B cell (primary cell): ENCODE data around the gene GMCL2. TPM values are rescaled to one million over a fixed set of nuclear protein-coding genes. Genes with fewer than 3 reads are reported as not detected.
A peak's percentile ranks its signal among the peaks of the same experiment; 100 is the strongest.

Source experiments
- ATAC-seq: fragments of 200-7000 bp; cut with Tn5 transposase; one replicate; pipeline ENCODE4 v1.10.0; 2021; ENCODE audit warnings: low read depth, mild to moderate bottlenecking, moderate number of reproducible peaks, moderate library complexity
- CTCF ChIA-PET: fragments of 350-600 bp; sonication (Branson Sonifier 250); formaldehyde crosslinking; loops from one replicate; lab custom pipeline; 2021; ENCODE audit warnings: antibody characterized with exemption, inconsistent platforms; lab: Charles Lee
- POLR2A ChIA-PET: fragments of 350-600 bp; sonication (Branson Sonifier 250); formaldehyde crosslinking; loops from one replicate; lab custom pipeline; 2021; ENCODE audit warnings: antibody characterized with exemption; lab: Charles Lee
- DNase-seq: peaks from one replicate; pipeline ENCODE4 v3.0.0; 2013
- H2AFZ ChIP-seq: 2 replicates; pipeline ENCODE4 v1.6.1; 2012; ENCODE audit warnings: mild to moderate bottlenecking, low read depth, low read length; ENCODE audit not compliant: insufficient read depth, poor library complexity, severe bottlenecking
- H3K27ac ChIP-seq, 2 donors: 1 replicate in 1 of 2; 2 replicates in 1 of 2; pipeline ENCODE4 v1.5.1; 2012 to 2013; ENCODE audit warnings: low read length in 2 of 2, mild to moderate bottlenecking in 2 of 2, moderate library complexity in 1 of 2
- H3K27me3 ChIP-seq, 4 experiments: fragments of 200-600 bp in 1 of 4; sonication (generic) in 1 of 4; replicated peaks in 1 of 4; 1 replicate in 2 of 4; 2 replicates in 2 of 4; pipeline versions ENCODE4 v1.6.1 to v1.7.0; 2013 to 2016; ENCODE audit warnings: low read length in 3 of 4, mild to moderate bottlenecking in 2 of 4, mixed read lengths in 1 of 4, moderate library complexity in 1 of 4; ENCODE audit not compliant: insufficient read depth in 4 of 4, control insufficient read depth in 3 of 4; ENCODE audit errors: control extremely low read depth in 1 of 4
- H3K36me3 ChIP-seq, 2 experiments: replicated peaks in 1 of 2; 1 replicate in 1 of 2; 2 replicates in 1 of 2; pipeline versions ENCODE4 v1.6.1 to v1.7.1; 2013; ENCODE audit warnings: low read length in 1 of 2; ENCODE audit not compliant: insufficient read depth in 2 of 2, control insufficient read depth in 1 of 2; ENCODE audit errors: control extremely low read depth in 1 of 2, extremely low read depth in 1 of 2
- H3K4me1 ChIP-seq, 2 donors: fragments of 200-600 bp in 1 of 2; sonication (generic) in 1 of 2; 1 replicate in 1 of 2; 2 replicates in 1 of 2; pipeline versions ENCODE4 v1.5.1 to v1.6.1; 2013 to 2017; ENCODE audit warnings: low read length in 2 of 2; ENCODE audit not compliant: control insufficient read depth in 2 of 2, insufficient read depth in 2 of 2
- H3K4me2 ChIP-seq: replicated peaks from 2 replicates; pipeline ENCODE3; 2012; ENCODE audit warnings: mild to moderate bottlenecking, low read depth, low read length; ENCODE audit not compliant: poor library complexity, severe bottlenecking
- H3K4me3 ChIP-seq, 5 experiments: fragments of 200-600 bp in 1 of 5; sonication (generic) in 1 of 5; 1 replicate in 3 of 5; 2 replicates in 2 of 5; pipeline versions ENCODE4 v1.5.1 to v1.7.0; 2011 to 2016; ENCODE audit warnings: low read length in 4 of 5, mild to moderate bottlenecking in 4 of 5, low read depth in 2 of 5, control low read depth in 1 of 5, moderate library complexity in 1 of 5; ENCODE audit not compliant: insufficient read depth in 1 of 5; ENCODE audit errors: control extremely low read depth in 1 of 5, extremely low read depth in 1 of 5
- H3K79me2 ChIP-seq: fragments of 200-600 bp; sonication (generic); one replicate; pipeline ENCODE4 v1.6.0; 2016; ENCODE audit warnings: low read length; ENCODE audit not compliant: control insufficient read depth, insufficient read depth
- H3K9ac ChIP-seq: fragments of 200-600 bp; sonication (generic); 2 replicates; pipeline ENCODE4 v1.6.1; 2017; ENCODE audit warnings: mild to moderate bottlenecking, low read length, moderate library complexity
- H3K9me3 ChIP-seq, 3 donors: one replicate each; pipeline versions ENCODE4 v1.6.1 to v1.7.1; 2013; ENCODE audit warnings: low read length in 2 of 3; ENCODE audit not compliant: control insufficient read depth in 2 of 3, insufficient read depth in 1 of 3; ENCODE audit errors: control extremely low read depth in 1 of 3
- H4K20me1 ChIP-seq: 2 replicates; pipeline ENCODE4 v1.6.0; 2012; ENCODE audit warnings: mild to moderate bottlenecking, low read length; ENCODE audit not compliant: insufficient read depth, control insufficient read depth, poor library complexity, severe bottlenecking
- H3K27ac Mint-ChIP-seq: one replicate; pipeline ENCODE4 v1.8.0; 2021; ENCODE audit warnings: mixed read lengths
- H3K27me3 Mint-ChIP-seq: one replicate; pipeline ENCODE4 v1.8.0; 2021; ENCODE audit warnings: mixed read lengths
- H3K4me1 Mint-ChIP-seq: one replicate; pipeline ENCODE4 v1.8.0; 2021; ENCODE audit warnings: mixed read lengths
- H3K4me3 Mint-ChIP-seq: one replicate; pipeline ENCODE4 v1.8.0; 2021; ENCODE audit warnings: mixed read lengths
- H3K9me3 Mint-ChIP-seq: one replicate; pipeline ENCODE4 v1.8.0; 2022; ENCODE audit warnings: mixed read lengths; ENCODE audit not compliant: insufficient read depth
- CTCF ChIP-seq: fragments of 200-600 bp; IDR thresholded peaks from one replicate; pipeline ENCODE4 v1.8.0; 2022; ENCODE audit warnings: antibody characterized with exemption, mild to moderate bottlenecking
- EZH2 ChIP-seq: IDR thresholded peaks from 2 replicates; pipeline ENCODE4 v1.6.1; 2012; ENCODE audit warnings: borderline replicate concordance, low read depth, mild to moderate bottlenecking, moderate library complexity, low read length; ENCODE audit not compliant: insufficient read depth, poor library complexity, severe bottlenecking
- WGBS: methylation state at CpG from one replicate; pipeline ENCODE4 v1.1.5; 2013; ENCODE audit warnings: missing lambda C conversion rate; ENCODE audit not compliant: insufficient coverage; 5-methylcytosine and 5-hydroxymethylcytosine counted together
- intact Hi-C: fragments of 100-400 bp; cut with micrococcal nuclease; formaldehyde crosslinking; loops from one replicate; pipeline ENCODE4 v1.10.0; 2022
- polyA plus RNA-seq: library from polyadenylated mRNA; depleted of rRNA; stranded (reverse); fragments of >200 nt; gene quantifications from 2 replicates; pipeline ENCODE4 v1.2.3, GENCODE V29; 2012
- total RNA-seq, 2 donors: library from RNA; stranded (reverse); fragments of 120-200 nt in 1 of 2; gene quantifications; 1 replicate in 1 of 2; 2 replicates in 1 of 2; pipeline versions ENCODE4 v1.2.3 to v1.2.4, GENCODE V29; 2013 to 2022

GMCL2 gene
- total and polyA plus RNA-seq, 2 donors (not counting 1 experiment from before 2014, with no cell fraction given): not detected

DNA sequence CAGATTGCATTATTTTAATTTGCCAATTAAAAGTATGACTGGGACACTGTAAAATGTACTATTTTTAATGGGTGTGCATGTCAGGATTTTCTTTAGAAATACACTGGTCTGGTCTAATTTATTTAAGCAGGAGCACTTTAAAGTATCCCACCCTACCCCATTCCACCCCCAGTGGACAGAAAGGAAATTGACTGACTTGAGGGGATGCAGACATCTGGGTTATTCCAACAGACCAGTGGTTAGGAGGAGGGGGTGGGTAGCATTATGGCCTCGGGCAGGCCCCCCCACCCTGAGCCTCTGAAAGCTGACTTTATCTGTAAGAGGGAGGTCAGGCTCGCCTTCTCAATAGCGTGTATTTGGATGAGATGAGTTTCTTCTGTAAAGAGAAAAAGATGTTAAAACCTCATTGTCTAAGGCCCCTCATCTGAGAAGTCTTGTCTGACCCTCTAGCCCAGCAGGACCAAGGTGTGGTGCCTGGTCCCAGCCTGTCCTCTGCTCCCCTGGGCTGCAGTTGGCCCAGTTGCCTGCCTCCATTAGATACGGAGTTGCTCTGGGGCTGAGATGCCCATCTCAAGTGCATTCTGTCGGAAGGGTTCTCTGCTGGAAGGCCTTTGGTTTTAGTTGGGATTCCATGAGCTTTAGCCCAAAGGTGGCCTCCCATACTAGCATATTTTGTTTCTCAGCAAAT, 21.5 kb upstream of the GMCL2 start:
- Mint-ChIP-seq H3K4me3 (no peak overlapping the region), H3K9me3 (no peaks in the 10 kb centered on the region), H3K4me1 (peaks cover 27% of the 10 kb centered on the region), H3K27ac (peak overlapping the region; percentile 46), H3K27me3 (no peaks in the 10 kb centered on the region)
- Histone ChIP-seq H3K79me2 (peaks cover 36% of the 10 kb centered on the region), H4K20me1 (peaks cover 68% of the 10 kb centered on the region), H3K27ac (no peak overlapping the region), H3K36me3 (peaks cover 0 to 76% of the 10 kb centered on the region in 2 experiments), H3K4me3 (no peak overlapping the region), H2AFZ (no peak overlapping the region), H3K27me3 (no peaks in the 10 kb centered on the region), H3K9ac (no peak overlapping the region), H3K4me2 (no peak overlapping the region), H3K9me3 (no peaks in the 10 kb centered on the region), H3K4me1 (peaks cover 12 to 16% of the 10 kb centered on the region in 2 donors)
- ATAC-seq (no peak), DNase-seq (no peak)
- TF ChIP-seq CTCF: no peak
- no peak for TF ChIP-seq EZH2
- ChIA-PET POLR2A (no interaction called here), CTCF (no interaction called here)
- intact Hi-C loops: no loop called here
- WGBS: 100% methylated on average over 2 of the region's 5 CpGs

- H3K27me3 Mint-ChIP-seq: no peaks in the 10 kb centered on the region
- Histone ChIP-seq H3K36me3 (peaks cover 0 to 68% of the 10 kb centered on the region in 2 experiments), H2AFZ (no peak overlapping the region), H3K4me3 (no peak overlapping the region), H3K27ac (no peak overlapping the region), H3K4me2 (no peak overlapping the region), H3K9ac (no peak overlapping the region), H4K20me1 (peaks cover 60% of the 10 kb centered on the region), H3K4me1 (peaks cover 12 to 18% of the 10 kb centered on the region in 2 donors), H3K27me3 (no peaks in the 10 kb centered on the region), H3K79me2 (peaks cover 31% of the 10 kb centered on the region), H3K9me3 (no peaks in the 10 kb centered on the region)
- intact Hi-C loops: no loop called here
- DNase-seq (no peak), ATAC-seq (no peak)
- ChIA-PET POLR2A (interaction anchor here (1.2 kb wide), 1 partner anchor 24 kb away, joined by 4 read pairs; the partner anchor contains the start of gene PHYKPL), CTCF (no interaction called here)
- peak overlapping the region; percentile 60 for H3K27ac Mint-ChIP-seq
- 100% methylated on average over 1 of the region's 1 CpG for WGBS
- no peak overlapping the region for H3K4me3 Mint-ChIP-seq
- H3K4me1 Mint-ChIP-seq: peaks cover 28% of the 10 kb centered on the region
- no peaks in the 10 kb centered on the region for H3K9me3 Mint-ChIP-seq
- TF ChIP-seq CTCF (no peak), EZH2 (no peak)
Observed at GRCh38 chr5:178207917-178208280, 20.7 kb upstream of the GMCL2 start.
